ENCODE measurements around the gene ARMC12.

GRCh38 chr6:35730745-35731413 lies 6.0 kb upstream of the ARMC12 start:
- no peak for TF ChIP-seq POLR2A (IDR thresholded peaks at IDR 0.05)
- no peak for TF ChIP-seq CTCF (IDR thresholded peaks at IDR 0.05)

Measured in thyroid gland (tissue), 4 donors.